NCI-H1092 (cell line): ENCODE results near the gene GOLGA5.
"Not testable (repeated sequence)": the region's sequence is repeated elsewhere in the genome, so short reads cannot be mapped to it uniquely, and the experiment has no call there.

Experiments used
- DNase-seq: peaks from one replicate; lab custom pipeline; 2025; lab: John Stamatoyannopoulos, UW

GOLGA5 gene

DNA sequence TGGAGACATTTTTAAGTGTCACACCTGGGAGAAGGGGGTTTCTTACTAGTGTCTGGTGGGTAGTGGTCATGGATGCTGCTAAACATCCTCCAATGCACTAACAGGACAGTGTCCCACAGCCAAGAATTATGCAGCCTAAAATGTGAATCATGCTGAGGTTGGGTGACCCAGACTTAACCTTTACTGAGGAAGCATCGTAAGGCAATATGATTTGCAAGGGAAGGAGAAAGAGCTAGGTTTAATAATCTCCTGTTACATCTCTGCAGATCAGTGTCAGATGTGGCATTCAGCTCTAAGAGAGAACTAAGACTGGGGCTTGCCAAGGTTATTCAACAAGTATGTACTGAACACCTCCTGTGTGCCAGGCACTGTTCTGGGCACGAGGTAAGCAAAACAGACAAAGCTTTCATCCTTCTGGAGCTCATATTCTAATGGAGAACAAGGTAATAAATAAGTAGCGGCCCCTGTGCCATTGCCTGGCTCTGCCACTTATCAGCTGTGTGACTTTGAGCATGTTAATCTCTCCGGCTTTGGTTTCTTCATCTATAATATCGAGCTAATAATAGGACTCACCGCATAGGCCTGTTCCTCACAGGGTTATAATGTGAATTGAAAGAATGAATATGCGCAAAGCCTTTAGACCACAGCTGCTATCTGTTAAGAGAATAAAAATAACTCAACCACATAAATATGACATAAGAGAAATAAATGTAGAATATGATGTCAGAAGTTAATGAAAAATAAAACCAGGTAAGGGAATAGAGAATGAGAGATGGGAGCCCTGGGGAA is 13.5 kb upstream of the GOLGA5 start:
- DNase-seq, result no peak

DNA sequence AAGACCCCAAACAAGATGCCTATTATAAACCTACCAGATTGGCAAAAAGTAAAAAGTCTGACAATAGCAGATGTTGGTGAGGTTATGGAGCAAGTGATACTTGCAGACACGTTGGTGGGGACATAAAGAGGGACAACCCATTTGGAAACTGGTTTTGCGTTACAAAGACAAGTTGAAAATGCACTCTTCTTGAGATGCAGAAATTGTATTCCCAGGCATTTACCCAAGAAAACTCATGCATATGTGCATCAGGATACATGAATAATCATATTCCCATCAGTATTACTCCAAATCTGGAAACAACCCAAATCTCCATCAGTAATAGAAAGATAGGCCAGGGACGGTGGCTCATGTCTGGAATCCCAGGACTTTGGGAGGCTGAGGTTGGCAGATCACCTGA is 12.8 kb upstream of the GOLGA5 start:
- DNase-seq, result no peak

DNA sequence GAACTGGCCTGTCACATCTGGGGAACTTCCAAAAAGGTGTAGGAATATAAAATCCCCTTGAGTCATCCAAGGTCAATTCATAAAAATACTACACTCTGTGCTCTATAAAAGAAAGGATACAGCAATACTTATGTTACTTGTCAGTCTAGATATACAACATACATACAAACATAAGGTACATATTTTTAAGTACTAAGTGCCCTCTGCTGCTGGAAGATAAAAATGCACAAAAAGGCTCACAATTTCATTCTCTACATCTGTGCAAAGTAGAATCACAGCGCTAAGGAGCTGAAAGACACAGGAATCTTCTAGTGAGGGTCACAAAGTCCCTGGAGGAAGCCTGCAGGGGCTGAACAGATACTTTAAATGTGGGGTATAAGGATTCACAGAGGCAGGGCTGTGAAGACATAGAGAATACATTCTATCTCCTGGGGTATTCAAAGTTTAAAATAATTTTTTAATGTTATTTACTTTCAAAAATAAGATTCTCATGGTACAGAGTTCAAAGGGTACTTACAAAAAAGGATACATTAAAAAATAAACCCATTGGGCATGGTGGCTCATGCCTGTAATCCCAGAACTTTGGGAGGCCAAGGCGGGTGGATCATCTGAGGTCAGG is 10.2 kb upstream of the GOLGA5 start:
- DNase-seq, result peak; percentile 59

DNA sequence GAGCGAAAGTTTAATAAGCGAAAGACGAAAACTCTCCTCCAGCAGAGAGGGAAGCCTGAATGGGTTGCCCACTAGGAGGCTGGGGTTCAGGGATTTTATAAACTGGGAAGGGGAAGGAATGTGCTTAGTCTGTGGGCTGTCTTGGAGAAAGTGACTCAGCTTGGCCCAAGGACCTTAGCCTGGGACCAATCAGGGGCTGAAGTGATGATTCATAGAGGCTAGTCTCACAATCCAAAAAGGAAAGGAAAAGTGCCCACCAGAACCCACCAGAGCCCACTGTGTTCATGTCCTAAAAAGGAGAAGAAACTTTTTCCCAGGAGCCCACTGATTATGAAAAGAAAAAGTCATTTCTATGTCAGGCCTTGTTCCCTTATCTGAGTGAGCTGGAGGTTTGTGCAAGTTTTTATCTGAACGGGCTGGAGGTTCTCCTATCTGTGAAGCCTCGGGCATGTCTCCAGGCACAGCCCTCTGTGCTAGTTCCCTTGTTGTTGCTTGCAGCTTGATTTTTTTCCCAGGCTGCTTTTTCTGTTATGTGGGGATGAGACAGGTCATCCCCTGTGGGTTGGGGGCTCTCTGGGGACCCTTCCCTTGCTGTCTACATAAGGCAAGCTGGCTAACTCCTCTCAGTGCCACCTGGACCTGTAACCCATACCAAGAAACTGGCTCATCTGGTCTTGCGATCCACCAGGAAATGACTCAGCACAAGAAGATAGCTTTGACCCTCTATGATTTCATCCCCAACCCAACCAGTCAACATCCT is 8.3 kb upstream of the GOLGA5 start:
- DNase-seq, result no peak

DNA sequence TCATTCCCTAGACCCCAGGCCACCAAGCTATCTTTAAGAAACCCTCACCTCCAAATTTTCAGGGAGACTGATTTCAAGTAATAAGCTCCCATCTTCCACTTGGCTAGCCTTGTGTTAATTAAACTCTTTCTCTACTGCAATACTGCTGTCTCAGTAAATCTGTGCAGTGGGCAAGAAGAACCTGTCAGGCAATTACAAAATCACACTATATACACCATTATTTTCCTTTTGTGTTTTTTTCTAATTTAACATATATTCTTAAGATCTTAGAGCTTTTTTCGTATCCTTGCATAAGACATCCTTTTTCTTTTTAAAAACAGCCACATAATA is 7.7 kb upstream of the GOLGA5 start:
- no peak for DNase-seq

DNA sequence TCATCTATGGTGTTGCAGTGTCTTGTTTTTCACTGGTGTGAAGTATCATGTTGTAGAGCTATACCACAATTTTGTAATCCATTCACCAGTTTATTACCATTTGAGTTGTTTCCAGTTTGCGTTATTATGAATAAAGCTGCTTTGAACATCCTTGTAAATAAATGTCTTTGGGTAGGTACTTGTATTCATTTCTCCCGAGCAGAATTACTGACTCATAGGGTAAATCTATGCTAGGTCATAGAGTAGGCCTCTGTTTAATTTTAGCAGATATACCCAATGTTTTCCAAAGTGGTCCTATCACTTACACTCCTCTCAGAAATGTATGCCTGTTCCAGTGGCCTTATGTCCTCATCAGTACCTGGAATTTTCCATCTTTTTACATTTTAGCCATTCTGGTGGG is 6.6 kb upstream of the GOLGA5 start:
- no peak for DNase-seq

DNA sequence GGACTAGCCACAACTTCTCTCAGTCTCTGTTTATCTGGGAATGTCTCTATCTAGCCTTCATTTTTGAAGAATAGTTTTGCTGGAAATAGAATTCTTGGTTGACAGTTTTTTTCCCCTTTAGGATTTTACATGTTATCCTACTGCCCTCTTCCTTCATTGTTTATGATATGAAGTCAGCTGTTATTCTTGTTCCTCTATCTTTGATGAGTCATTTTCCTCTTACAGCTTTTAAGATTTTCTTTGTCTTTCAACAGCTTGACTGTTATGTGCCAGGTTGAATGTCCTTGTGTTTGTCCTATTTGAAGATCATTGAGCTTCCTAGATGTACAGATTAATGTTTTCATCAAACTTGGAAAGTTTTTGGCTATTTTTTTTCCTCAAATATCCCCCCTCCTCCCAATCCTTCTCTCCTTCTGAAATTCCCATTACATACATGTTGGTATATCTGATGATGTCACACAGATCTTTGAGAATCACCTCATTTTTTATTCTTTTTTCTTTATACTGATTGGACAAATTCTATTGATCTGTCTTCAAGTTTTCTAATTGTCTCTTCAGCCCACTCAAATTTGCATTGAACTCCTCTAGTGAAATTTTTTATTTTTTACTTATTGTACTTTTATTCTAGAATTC is 4.5 kb upstream of the GOLGA5 start:
- no peak for DNase-seq

DNA sequence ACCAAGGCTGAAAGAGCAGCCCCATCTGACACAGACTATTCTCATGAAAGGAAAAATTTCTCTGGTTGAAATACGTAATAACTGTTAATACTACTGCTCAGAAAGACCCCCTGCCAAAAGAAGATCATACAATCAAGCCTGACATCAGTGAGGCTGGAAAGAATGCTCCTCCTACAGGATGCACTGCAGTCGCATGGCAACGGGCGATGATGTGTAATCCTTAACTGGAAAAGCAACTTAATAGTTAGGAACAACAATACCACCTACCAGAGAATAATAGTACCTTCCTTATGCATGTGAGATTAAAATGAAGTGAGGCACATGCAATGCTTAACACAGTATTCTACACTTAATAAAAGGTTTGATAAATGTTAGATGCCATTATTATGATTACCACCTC is 1.2 kb upstream of the GOLGA5 start:
- DNase-seq, result no peak

DNA sequence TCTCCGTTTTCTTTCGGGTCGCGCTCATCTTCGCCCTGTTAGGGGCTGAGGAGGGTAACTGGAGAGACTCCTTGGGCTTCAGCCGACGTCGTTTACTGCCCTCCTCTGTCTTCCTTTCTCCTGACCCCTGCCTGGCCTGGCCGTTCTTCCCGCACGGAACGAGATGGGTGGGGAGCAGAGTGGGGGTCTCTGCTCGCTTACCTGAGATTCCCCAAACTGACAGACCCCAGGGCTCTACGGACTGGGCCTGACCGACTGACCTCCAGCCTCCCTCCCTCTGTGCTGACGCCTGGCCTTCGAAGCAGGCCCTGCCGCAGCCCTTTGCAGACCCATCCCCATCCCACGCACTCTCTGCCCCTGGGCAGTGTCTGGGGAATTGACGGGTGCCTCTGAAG is 439 bp downstream of the GOLGA5 start:
- DNase-seq, result no peak

DNA sequence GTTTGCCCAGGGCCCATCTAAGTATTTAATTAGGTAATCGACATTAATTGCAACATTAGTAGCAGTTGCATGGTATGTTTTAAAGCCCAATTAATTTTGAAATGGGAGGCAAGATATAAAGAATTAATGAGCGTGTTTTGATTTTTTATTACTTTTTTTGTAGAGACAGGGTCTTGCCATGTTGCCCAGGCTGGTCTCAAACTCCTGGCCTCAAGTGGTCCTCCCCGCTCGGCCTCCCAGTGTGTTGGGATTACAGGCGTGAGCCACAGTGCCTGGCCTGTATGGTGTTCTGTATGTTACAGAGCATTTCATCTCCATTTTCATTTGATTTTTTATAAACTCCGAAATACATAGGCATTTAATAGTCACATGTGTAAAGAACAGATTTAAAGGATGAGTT is 856 bp downstream of the GOLGA5 start:
- no peak for DNase-seq

DNA sequence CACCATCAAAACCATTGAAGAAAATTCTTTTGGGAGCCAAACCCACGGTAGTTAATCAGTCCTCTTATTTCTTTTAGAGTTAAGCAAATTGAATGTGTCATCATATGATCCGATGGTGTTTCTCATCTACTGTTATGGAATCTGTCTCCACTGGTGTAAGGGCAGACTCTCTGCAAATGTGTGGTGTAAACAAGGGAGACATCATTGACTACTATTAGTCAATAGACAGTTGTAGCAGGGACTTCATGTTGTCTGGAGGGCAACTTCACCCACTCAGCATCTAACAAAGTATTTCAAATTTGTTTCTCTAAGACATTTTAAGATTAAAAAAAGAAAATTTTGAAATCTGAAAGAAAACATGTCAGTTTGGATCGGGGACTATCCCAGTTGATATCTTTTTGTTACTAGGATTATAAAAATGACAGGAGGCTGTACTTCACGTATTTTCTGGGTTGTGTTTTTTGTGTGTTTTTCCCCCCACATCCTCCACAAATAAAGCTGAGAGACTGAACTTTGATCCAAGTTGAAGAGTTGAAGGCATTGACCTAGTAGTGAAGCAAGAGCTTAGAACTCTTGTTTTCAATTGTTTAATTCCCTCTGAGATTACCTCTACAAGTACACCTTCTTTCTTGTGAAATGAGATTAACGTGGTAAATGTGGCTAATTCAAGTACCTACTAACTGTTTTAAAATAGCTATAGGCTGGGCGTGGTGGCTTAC is 4.0 kb downstream of the GOLGA5 start:
- no peak for DNase-seq

DNA sequence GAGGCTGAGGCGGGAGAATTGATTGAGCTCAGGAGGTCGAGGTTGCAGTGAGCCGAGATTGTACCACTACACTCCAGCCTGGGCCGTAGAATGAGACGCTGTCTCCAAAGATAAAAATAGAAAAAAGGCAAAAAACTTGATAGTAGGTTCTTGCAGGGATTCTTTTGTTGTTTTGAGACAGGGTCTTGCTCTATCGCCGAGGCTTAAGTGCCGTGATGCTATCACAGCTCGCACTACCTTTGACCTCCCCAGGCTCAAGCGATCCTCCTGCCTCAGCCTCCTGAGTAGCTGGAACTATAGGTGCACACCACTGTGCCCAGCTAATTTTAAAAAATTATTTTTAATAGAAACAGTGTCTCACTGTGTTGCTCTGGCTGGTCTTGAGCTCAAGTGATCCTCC is 4.7 kb downstream of the GOLGA5 start:
- DNase-seq, result no peak

DNA sequence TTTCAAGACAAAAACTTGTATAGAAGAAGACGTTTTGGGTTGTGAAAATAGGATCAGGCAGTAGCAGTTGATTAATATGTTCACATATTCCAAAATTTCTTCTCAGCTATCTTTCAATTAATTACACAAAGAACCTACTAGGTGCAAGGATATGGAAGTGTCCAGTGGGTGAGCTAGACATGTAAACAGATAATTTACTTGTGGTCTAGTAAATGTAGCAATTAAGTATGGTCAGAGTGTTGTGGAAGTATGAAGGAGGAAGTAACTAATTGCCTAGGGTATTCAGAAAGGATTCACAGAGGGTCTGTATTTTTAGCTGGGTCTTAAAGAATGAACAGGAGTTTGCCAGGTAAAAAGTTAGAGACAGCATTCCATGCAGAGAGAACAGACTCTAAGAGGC is 5.9 kb downstream of the GOLGA5 start:
- DNase-seq, result no peak

DNA sequence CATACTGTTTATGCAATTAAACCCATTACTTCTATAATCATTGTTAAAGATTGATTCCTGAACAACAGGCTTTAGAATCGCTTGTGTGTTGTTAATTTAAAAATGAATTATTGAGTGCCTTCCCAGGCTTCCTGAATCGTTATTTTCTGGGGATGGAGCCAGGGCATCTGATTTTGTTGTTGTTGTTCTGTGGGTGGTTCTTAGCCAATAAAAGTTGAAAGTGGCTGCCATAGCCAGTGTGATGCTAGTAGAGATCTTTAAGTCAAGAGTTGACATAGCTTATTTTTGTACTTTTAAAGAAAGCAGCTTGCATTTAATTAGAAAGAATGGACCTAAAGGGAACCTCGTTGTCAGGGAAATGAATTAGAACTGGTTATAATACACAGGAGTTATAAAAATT is 6.4 kb downstream of the GOLGA5 start:
- DNase-seq, result no peak

DNA sequence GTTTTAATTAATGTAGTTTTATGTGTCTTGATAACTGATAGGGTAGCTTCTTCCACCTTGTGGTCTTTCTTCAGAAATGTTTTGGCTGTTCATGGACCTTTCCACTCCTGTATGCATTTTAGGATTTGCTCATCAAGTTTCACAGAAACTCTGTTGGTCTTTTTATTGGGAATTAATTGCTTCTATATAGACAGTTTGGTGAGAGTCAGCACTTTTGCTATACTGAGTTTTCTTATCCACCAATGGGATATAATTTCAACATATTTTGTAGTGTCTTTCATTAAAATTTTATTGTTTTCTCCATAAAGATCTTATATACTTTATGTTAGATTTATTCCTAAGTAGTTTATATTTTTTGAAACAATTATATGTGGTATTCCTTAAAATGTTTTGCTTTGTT is 7.8 kb downstream of the GOLGA5 start:
- no peak for DNase-seq

DNA sequence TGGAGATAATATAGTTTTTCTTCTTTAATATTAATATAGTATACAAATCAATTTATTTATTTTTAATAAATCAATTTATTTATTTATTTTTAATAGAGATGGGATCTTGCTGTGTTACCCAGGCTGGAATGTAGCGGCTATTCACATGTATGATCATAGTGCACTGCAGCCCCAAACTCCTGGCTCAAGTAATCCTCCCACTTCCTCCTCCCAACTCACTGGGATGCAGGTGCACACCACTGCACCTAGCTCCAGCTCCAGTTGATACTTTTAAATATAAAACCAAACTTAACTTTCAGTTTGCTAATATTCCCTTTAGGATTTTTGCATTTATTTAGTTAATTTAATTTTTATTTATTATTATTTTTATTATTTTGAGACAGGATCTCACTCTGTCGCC is 8.6 kb downstream of the GOLGA5 start:
- DNase-seq, result no peak

DNA sequence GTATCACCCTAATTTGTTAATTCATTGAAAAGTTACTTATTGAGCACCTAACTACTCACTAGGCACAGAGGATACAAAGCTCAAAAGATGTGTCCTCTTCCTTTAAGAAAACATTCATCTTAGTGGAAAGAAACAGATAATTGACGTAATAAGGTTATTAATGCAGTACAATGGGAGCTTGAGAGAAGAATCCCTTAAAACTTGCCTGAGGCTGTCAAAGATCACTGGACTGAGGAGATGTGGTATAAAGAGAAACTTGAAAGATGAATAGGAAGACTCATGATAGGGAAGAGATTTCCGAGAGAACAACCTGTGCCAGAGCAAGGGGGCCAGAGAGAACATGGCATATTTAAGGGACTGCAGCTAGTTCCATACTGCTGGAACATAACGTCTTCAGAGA is 19.1 kb downstream of the GOLGA5 start:
- DNase-seq, result no peak

DNA sequence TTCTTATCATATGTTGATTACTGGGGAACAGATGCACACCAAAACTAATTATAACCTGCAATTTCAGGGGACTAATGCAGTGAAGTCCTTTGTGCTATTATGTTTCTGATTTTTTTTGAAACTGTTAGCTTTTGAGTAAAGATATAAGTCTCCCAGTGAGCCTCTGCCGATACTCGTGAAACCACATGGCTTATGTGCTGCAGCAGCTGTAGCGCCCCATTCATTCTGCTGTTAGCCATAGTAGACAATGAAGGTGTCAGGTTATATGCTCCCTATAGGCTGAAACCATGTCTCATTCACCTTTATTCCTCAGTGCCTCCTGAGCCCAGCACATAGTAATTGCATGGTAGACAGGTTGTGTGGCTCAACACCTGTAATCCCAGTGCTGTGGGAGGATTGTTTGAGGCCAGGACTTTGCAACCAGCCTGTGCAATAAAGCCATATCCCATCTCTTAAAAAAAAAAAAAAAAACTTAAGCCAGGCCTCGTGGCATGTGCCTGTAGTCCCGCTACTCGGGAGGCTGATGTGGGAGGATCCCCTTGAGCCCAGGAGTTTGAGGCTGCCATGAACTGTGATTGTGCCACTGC is 25.0 kb downstream of the GOLGA5 start:
- DNase-seq, result no peak

DNA sequence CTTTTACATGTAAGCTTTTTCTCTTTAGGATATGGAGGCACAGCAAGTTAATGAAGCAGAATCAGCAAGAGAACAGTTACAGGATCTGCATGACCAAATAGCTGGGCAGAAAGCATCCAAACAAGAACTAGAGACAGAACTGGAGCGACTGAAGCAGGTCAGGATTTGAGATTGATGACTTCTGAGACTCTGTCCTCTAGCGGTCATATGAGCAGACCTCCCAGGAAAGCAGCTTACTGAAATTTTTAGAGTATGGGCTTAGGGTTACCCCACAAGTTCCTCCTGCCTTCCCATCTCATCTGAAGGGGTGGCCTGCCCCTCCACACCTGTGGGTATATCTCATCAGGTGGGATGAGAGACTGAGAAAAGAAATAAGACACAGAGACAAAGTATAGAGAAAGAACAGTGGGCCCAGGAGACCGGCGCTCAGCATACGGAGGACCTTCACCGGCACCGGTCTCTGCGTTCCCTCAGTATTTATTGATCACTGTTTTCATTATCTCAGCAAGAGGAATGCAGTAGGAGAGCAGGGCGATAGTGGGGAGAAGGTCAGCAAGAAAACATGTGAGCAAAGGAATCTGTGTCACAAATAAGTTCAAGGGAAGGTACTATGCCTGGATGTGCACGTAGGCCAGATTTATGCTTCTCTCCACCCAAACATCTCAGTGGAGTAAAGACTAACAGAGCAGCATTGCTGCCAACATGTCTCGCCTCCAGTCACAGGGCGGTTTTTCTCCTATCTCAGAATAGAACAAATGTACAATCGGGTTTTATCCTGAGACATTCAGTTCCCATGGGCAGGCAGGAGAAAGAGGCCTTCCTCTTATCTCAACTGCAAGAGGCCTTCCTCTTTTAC is 25.8 kb downstream of the GOLGA5 start:
- not testable (repeated sequence) for DNase-seq

DNA sequence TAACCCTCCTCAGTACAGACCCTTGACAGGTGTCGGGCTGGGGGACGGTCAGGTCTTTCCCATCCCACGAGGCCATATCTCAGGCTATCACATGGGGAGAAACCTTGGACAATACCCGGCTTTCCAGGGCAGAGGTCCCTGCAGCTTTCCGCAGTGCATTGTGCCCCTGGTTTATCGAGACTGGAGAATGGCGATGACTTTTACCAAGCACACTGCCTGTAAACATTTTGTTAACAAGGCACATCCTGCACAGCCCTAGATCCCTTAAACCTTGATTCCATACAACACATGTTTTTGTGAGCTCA is 26.4 kb downstream of the GOLGA5 start:
- not testable (repeated sequence) for DNase-seq

DNA sequence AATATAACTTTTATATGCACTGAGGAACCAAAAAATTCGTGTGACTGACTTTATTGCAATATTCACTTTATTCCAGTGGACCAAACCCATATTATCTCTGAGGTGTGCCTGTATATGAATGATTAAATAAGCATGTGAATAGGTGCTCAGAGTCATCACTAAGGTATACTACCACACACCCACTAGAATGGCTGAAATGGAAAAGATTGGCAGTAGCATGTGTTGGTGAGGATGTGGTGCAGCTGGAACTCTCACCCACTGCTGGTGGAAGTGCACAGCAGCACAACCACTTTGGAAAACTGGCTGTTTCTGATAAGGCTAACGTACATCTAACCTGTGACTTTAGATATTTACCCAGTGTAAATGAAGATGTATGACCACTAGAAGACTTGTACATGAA is 36.8 kb downstream of the GOLGA5 start:
- no peak for DNase-seq
